HG02973 (cell line): ENCODE results near the gene FABP7.

Source experiments
- ATAC-seq: cut with Tn5 transposase; IDR thresholded peaks from one replicate; pipeline ENCODE4 v1.9.1; 2021; ENCODE audit warnings: moderate library complexity; ENCODE audit not compliant: unreplicated experiment

The FABP7 gene

DNA sequence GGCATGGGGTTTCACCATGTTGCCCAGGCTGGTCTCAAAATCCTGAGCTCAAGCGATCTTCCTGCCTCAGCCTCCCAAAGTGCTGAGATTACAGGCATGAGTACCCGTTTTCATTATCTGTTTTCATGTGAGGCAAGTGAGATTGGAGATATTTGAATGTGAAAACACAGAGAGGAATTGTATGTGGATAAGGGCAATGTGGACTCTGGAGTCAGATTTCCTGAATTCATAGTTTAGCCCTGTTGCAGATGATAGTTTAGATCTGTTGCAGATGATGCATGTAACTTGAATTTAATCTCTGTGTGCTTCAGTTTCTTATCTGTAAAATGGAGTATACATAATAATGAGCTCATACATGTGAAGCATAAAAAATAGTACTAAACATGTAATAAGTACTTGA lies 13.2 kb downstream of the FABP7 start:
- no peak for ATAC-seq

DNA sequence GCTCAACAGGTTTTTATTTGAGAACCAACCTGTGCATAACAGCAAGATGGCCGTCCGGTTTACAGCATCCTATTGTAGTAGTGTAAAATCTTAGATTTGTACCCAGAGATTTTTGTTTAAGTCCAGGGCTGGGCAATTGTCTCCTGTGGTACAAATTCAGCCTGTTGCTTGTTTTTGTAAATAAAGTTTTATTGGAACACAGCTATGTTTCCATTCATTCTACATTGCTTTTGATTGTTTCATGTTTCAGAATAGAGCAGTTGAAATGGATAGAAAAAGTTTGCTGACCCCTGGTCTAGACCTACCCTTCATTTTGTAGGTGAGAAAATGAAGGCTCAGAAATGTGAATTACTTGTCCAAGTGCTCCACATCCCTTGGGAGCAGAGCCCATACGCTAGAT lies 18.0 kb downstream of the FABP7 start:
- no peak for ATAC-seq

DNA sequence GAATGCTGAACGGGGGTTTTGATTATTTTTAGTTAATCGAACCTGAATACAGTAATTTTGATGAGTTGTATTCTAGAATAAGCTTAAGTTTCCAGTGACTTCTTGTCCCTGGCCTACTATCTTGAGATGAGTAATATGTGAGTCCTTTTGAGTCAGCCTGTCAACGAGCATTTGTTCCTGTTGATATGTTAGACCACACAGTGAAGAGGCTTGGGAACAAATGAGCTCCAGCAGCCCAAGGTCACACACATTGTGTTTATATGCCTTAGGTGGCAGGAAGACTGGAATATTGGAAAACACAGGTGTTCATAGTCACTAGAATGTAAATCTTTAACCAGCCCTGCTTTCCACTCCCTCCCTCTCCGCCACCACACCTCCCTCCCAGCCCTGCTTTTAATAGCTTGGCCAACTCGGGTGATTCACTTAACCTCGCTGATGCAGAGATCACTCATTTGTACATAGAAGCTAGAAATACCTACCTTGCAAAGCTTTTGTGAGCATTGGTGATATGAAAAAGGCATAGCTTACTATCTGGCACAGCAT lies 18.7 kb downstream of the FABP7 start:
- ATAC-seq, result peak; percentile 86

DNA sequence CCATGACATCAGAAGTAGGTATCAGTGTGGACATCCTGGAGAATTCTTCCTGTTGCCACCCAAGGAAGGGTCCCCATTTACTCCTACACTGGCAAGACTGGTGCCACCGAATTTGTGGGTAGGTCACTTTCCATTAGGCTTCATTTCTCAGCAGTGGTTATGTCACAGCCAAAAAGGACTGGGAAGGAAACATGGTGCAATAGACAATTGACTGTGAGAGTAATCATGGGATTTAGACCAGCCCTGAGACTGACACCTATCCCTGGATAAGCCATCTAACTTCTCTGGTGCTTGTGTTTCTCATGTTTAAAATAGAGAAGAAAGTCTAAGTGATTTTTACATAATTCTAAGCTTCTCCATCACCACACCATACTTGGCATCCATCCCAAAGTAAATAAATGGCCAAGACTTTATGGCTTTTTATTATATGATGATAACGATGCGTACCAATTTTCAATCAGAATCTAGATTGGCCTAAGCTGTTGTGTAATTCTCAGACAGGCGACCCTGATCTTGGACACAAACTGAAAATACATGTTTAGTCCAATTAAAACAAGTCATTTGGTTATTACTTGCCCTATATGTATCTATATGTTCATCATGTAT lies 19.7 kb downstream of the FABP7 start:
- ATAC-seq, result no peak

DNA sequence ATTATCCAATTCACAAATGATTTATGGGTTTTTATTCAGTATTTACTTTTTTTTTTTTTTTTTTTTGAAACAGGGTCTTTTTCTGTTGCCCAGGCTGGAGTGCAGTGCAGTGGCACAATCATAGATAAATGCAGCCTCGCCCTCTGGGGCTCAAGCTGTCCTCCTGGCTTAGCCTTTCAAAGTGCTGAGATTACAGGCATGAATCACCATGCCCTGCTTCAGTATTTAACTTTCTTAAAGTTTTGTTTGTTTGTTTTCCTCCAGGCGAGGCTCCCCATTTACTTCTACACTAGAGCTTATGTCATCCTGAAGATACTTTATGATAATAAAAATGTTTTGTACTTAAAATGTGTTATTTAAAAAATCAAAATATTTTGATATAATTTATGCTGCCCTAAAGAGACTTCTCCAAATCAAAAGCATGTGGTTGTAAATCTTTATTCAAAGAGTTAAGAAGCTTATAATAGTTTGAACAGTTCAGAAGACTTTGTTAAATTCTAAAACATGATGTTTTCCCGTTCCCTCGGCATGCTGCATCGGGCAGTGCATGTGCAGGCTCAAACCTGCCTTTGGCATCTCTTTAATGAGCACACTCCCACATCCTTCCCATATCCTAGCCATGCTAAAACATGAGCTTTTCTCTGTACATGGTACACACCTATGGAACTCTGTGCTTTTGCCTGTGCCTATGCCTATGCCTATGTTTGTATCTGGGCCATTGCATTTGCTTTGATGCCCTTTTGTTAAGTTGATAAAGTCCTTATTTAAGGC lies 20.6 kb downstream of the FABP7 start:
- ATAC-seq, result no peak

DNA sequence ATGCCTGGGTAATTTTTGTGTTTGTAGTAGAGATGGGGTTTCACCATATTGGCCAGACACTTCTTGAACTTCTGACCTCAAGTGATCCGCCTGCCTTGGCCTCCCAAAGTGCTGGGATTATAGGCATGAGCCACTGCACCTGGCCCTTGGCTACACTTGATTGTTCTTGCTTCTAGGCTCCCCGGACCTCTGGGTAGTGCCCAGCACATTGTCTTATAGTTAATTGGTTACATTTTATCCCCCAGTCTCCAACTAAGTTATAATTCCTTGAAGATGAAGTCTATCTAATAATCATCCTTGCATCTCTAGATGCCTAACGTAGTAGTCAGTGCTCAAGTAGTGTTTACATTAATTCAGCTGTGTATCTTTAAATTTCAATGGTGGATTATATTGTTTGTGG lies 21.4 kb downstream of the FABP7 start:
- no peak for ATAC-seq

DNA sequence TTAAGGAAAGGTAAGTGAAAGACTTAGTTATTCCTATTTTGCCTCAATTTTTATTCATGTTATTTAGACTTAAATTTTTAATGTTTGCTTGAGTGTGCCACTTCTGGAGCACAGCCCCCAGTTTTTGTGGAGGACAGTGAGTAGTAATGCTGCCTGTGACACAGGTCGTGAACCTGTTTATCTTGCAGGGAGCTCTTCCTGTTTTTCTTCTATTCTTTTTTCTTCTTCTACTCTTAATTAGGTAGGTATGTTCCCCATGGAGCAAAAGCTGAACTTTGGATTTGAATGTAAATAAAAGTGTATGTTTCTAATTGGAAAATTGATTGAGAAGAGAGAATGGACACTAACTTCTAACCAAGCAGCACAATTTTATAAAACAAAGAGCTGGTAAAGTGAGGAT lies 21.9 kb downstream of the FABP7 start:
- ATAC-seq, result no peak

DNA sequence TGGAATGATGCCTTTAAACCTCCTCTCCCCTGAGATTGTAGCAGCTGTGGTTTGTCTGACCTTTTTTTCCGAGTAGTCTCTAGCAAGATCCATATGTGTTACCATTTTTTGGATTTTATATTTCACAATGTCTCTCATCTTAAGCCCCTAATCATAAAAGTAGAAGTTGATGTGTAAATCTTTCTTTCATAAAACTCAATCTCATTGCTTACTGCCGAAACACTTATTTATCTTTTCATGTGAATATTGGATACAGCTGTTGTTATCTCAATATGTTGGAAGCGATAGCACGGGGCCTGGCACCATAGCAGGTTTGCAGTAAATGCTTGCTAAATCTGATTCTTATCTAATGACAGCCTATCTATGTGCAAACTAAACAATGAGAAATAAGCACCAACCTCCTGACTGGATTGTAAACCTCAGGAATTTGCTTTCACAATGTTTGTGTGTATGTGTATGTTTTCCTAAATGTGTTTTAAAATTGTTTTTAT lies 23.7 kb downstream of the FABP7 start:
- no peak for ATAC-seq

- no peak for ATAC-seq
These were observed 25.5 kb downstream of the FABP7 start for GRCh38 chr6:122804962-122805485.

- ATAC-seq, result no peak
These were observed 26.8 kb downstream of the FABP7 start for GRCh38 chr6:122806291-122806690.

DNA sequence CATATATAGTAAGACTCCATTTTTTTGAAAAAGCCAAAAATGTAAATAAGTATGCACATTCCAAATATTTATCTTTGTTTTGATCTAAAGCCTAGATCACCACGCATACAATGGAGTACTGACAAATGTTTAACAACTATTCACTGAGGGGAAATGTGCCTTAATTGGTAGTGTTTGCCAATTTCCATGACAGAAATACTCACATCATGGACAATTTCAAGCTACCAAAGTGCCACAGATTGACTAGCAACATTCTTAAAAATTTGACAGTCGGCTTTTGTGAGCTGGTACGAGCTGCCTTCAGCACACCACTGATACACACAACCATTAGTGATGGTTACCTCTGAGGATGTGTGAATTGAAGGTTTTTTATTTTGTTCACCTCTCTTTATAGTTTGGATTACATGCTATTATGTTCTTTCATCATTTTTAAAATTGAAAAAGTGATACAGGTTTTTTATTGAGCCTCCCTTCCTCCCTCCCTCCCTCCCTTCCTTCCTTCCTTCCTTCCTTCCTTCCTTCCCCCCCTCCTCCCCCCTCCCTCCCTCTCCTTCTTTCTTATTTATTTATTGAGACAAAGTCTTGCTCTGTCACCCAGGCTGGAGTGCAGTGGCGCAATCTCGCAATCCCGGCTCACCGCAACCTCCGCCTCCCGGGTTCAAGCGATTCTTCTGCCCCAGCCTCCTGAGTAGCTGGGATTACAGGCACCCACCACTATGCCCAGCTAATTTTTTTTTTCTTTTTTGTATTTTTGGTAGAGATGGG lies 28.8 kb downstream of the FABP7 start:
- no peak for ATAC-seq

GRCh38 chr6:122809001-122809400 lies 29.5 kb downstream of the FABP7 start:
- no peak for ATAC-seq

GRCh38 chr6:122809691-122810090 lies 30.2 kb downstream of the FABP7 start:
- ATAC-seq, result no peak

DNA sequence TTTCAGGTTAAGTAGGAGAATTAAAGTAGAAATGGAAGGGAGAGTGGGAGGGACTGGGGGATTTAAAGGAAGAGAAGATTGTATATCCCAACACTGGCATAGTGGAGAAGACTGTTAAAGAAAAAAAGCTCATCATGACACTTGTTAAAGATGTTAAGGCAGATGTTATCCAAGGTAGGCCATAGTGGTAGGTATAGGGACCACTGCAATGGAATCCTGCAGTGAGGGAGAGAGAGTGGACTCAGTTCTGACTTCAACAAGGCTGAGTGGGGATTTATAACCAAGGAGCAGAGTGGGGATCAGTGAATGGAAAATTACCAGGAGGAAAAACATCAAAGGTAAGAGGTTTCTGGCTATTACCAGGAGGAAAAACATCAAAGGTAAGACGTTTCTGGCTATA lies 30.7 kb downstream of the FABP7 start:
- ATAC-seq, result no peak

DNA sequence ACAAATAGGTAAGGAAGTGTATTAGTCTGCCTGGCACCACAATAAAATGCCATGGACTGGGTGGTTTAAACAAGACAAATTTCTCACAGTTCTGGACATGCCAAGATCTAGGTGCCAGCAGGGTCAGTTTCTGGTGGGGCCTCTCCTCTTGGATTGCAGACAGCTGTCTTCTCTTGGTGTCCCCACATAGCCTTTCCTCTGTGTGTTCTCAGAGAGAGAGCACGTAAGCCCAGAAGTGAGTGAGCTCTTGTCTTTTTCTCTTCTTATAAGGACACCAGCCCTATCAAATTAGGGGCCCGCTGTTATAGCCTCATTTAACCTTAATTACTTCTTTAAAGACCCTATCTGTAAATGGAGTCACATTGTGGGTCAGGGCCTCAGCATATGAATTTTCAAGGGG lies 37.8 kb downstream of the FABP7 start:
- no peak for ATAC-seq

DNA sequence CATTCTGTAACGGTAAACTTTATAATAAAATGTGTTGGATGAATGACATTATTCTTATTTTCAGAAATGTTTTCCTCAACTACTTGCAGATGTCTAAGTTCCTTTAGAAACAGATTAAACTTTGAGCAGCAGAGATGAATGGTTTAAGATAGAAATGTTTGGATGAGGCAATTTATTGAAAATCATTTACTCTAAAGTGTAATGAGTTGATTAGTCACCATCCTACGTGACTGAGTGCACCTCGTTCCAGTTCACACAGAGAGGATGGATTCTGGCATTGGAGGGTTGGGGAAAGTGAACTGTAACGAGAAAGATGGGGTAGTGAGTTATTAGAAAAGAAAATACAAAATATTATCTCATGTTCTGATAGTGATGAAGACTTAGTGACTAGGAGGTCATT lies 38.2 kb downstream of the FABP7 start:
- no peak for ATAC-seq

DNA sequence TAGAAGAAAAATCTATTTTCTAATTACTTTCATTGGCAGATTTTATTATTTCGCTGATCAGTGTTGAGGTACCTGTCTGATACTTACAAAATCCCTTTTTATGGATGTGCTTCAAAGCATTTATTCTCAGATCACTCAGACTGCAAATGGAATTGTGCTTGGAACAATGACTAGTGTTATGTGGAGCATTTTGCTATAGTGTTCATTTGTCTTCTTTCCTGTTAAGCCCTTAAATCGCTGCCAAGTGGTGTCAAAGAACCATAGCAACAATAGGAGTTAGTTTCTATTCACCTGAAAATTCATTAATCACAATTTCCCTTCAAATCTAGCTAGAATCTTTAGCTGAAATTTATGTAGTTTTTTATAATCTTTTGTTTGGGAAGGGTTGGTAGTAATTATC lies 39.4 kb downstream of the FABP7 start:
- ATAC-seq, result no peak

GRCh38 chr6:122821095-122821494 lies 41.6 kb downstream of the FABP7 start:
- ATAC-seq, result no peak

DNA sequence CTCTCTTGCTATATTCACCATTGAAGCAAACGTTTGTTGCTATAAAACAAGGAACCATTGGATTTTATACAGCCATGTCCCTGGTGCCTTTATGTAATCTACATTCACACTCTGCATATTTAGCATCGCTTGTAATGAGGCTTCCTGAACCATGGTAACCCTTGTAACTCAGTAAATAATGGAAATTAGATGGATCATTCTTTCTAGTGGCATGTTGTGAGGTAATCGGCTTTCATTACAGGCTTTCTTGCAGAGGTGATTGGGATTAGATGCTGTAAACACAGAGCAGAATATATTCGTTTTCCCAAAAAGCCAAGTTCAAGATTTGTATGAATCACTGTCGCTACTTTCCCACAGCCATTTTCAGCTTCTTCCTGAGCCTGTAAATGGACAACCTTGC lies 45.6 kb downstream of the FABP7 start:
- no peak for ATAC-seq

- no peak for ATAC-seq
These were observed 49.9 kb downstream of the FABP7 start for GRCh38 chr6:122829456-122829855.

DNA sequence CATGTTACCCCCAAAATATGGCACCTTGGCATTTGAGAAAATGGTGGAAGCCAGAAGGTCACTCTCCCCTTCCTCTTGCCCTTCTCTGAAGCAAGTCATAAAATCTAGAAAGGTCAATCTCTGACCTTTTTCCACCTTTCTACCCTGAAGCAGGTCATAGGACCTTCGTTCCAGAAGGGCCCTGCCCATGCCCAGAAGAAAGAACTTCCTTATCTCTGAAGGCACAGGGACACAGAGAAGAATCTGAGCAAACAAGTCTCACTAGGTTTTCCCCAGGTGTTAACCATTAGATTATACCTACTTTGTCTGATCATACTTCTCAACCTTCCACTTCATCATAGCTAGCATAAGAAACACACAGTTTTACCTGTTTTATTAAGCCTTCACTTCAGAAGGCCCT lies 52.0 kb downstream of the FABP7 start:
- ATAC-seq, result no peak
